ENCODE results near the gene ATP1A2.

Gene ATP1A2

GRCh38 chr1:160189649-160190625 is 74.4 kb downstream of the ATP1A2 start, which contains the start of gene CASQ1:
Gene CASQ1, plus strand, starts transcription at chr1:160190575. Its CDS starts 177 bp downstream, at chr1:160190752.
- H3K4me3 ChIP-seq (replicated peaks; ENCODE audit: low read depth, low read length), result no peak within 1 kb of the TSS
- no peak for TF ChIP-seq CTCF (IDR thresholded peaks at IDR 0.05; ENCODE audit: low read depth, low read length, missing control alignments)
- no peak for DNase-seq (ENCODE audit: extremely low read depth, low read depth)

GRCh38 chr1:160191756-160192155 is 76.2 kb downstream of the ATP1A2 start:
- no peak for DNase-seq (ENCODE audit: extremely low read depth, low read depth)
- H3K4me3 ChIP-seq (replicated peaks; ENCODE audit: low read depth, low read length), result no peak overlapping the region
- no peak for TF ChIP-seq CTCF (IDR thresholded peaks at IDR 0.05; ENCODE audit: low read depth, low read length, missing control alignments)

- H3K4me3 ChIP-seq (replicated peaks; ENCODE audit: low read depth, low read length), result no peak overlapping the region
- TF ChIP-seq CTCF (IDR thresholded peaks at IDR 0.05; ENCODE audit: low read depth, low read length, missing control alignments), result no peak
- DNase-seq (ENCODE audit: extremely low read depth, low read depth), result no peak
These were observed 76.7 kb downstream of the ATP1A2 start for GRCh38 chr1:160192234-160192633.

Data from HFF-Myc (cell line).